DOHH2 (cell line): Measurements from ENCODE around the gene DENND4C.
"Not testable (repeated sequence)": the region's sequence is repeated elsewhere in the genome, so short reads cannot be mapped to it uniquely, and the experiment has no call there.

ENCODE experiments used
- H3F3A ChIP-seq: fragments of 200-600 bp; sonication (generic), shearing (Covaris generic); 2 replicates; pipeline ENCODE4 v1.6.0; 2016; ENCODE audit warnings: antibody characterized with exemption, mild to moderate bottlenecking; ENCODE audit not compliant: control insufficient read depth, insufficient read depth
- H3K27ac ChIP-seq: fragments of 200-600 bp; sonication (generic); 2 replicates; pipeline ENCODE4 v1.5.1; 2014; ENCODE audit warnings: low read depth, mild to moderate bottlenecking, low read length, moderate library complexity
- H3K27me3 ChIP-seq: fragments of 200-600 bp; sonication (generic); 2 replicates; pipeline ENCODE4 v1.6.1; 2014; ENCODE audit warnings: mild to moderate bottlenecking, low read length, mixed read lengths; ENCODE audit not compliant: control insufficient read depth
- H3K36me3 ChIP-seq: fragments of 200-600 bp; sonication (generic); 2 replicates; pipeline ENCODE4 v1.6.1; 2014; ENCODE audit warnings: mild to moderate bottlenecking, low read length, moderate library complexity, mixed read lengths; ENCODE audit not compliant: control insufficient read depth
- H3K4me1 ChIP-seq: fragments of 200-600 bp; sonication (generic); 2 replicates; pipeline ENCODE4 v1.6.1; 2014; ENCODE audit warnings: mild to moderate bottlenecking, low read length, mixed read lengths; ENCODE audit not compliant: control insufficient read depth
- H3K4me2 ChIP-seq: fragments of 200-600 bp; sonication (generic); 2 replicates; pipeline ENCODE4 v1.6.0; 2014; ENCODE audit warnings: mild to moderate bottlenecking, low read length, moderate library complexity
- H3K4me3 ChIP-seq: fragments of 200-600 bp; sonication (generic); 2 replicates; pipeline ENCODE4 v1.5.1; 2014; ENCODE audit warnings: mild to moderate bottlenecking, low read length, mixed read lengths
- H3K79me2 ChIP-seq: fragments of 200-600 bp; sonication (generic); 2 replicates; pipeline ENCODE4 v1.6.1; 2014; ENCODE audit warnings: mild to moderate bottlenecking, low read length, mixed read lengths; ENCODE audit not compliant: control insufficient read depth
- H3K9me2 ChIP-seq: fragments of 200-600 bp; sonication (generic); replicated peaks from 2 replicates; pipeline ENCODE4 v1.6.1; 2014; ENCODE audit warnings: mild to moderate bottlenecking, low read length, mixed read lengths; ENCODE audit not compliant: control insufficient read depth
- H3K9me3 ChIP-seq: fragments of 200-600 bp; sonication (generic); 2 replicates; pipeline ENCODE4 v1.6.1; 2014; ENCODE audit warnings: antibody characterized with exemption, low read length, mixed read lengths; ENCODE audit not compliant: control insufficient read depth, insufficient read depth
- H4K20me1 ChIP-seq: fragments of 200-600 bp; sonication (generic); 2 replicates; pipeline ENCODE4 v1.6.0; 2014; ENCODE audit warnings: low read depth, mild to moderate bottlenecking, antibody characterized with exemption, low read length, moderate library complexity; ENCODE audit not compliant: control insufficient read depth, insufficient read depth
- CTCF ChIP-seq: fragments of 200-600 bp; sonication (generic); IDR thresholded peaks from one replicate; pipeline ENCODE4 v1.5.1; 2014; ENCODE audit warnings: antibody characterized with exemption, mild to moderate bottlenecking, low read depth, low read length; ENCODE audit not compliant: poor library complexity, severe bottlenecking
- EZH2phosphoT487 ChIP-seq: fragments of 200-600 bp; sonication (generic); IDR thresholded peaks from 2 replicates; pipeline ENCODE4 v1.6.1; 2017; ENCODE audit warnings: borderline replicate concordance, mild to moderate bottlenecking, antibody characterized with exemption, low read length, moderate library complexity, mixed read lengths

The DENND4C gene

GRCh38 chr9:19410195-19410503, 179.7 kb downstream of the DENND4C start:
- H3K27ac ChIP-seq, result no peak overlapping the region
- no peaks in the 10 kb centered on the region for H3K79me2 ChIP-seq
- TF ChIP-seq EZH2phosphoT487 (no peak), CTCF (no peak)
- peaks cover 36% of the 10 kb centered on the region for H3K27me3 ChIP-seq
- H4K20me1 ChIP-seq, result no peaks in the 10 kb centered on the region
- H3K4me1 ChIP-seq, result peaks cover 13% of the 10 kb centered on the region
- H3K9me3 ChIP-seq, result no peaks in the 10 kb centered on the region
- no peaks in the 10 kb centered on the region for H3K9me2 ChIP-seq
- no peak overlapping the region for H3K4me2 ChIP-seq
- no peak overlapping the region for H3K4me3 ChIP-seq
- H3K36me3 ChIP-seq, result no peaks in the 10 kb centered on the region
- H3F3A ChIP-seq, result no peaks in the 10 kb centered on the region

- no peaks in the 10 kb centered on the region for H3K79me2 ChIP-seq
- no peak overlapping the region for H3K4me3 ChIP-seq
- H3K27ac ChIP-seq, result no peak overlapping the region
- H3K4me2 ChIP-seq, result no peak overlapping the region
- TF ChIP-seq CTCF (no peak), EZH2phosphoT487 (no peak)
- H3K36me3 ChIP-seq, result no peaks in the 10 kb centered on the region
- no peaks in the 10 kb centered on the region for H3F3A ChIP-seq
- no peaks in the 10 kb centered on the region for H4K20me1 ChIP-seq
- peaks cover 36% of the 10 kb centered on the region for H3K27me3 ChIP-seq
- H3K4me1 ChIP-seq, result peaks cover 13% of the 10 kb centered on the region
- H3K9me3 ChIP-seq, result no peaks in the 10 kb centered on the region
- no peaks in the 10 kb centered on the region for H3K9me2 ChIP-seq
Measured at GRCh38 chr9:19410594-19410993, 180.1 kb downstream of the DENND4C start.

- H3K4me2 ChIP-seq, result no peak overlapping the region
- H4K20me1 ChIP-seq, result no peaks in the 10 kb centered on the region
- H3K4me3 ChIP-seq, result no peak overlapping the region
- H3K79me2 ChIP-seq, result no peaks in the 10 kb centered on the region
- TF ChIP-seq EZH2phosphoT487 (no peak), CTCF (no peak)
- H3K27ac ChIP-seq, result no peak overlapping the region
- no peaks in the 10 kb centered on the region for H3K9me3 ChIP-seq
- H3K9me2 ChIP-seq, result no peaks in the 10 kb centered on the region
- H3K4me1 ChIP-seq, result peaks cover 13% of the 10 kb centered on the region
- no peaks in the 10 kb centered on the region for H3K36me3 ChIP-seq
- peaks cover 36% of the 10 kb centered on the region for H3K27me3 ChIP-seq
- H3F3A ChIP-seq, result no peaks in the 10 kb centered on the region
Measured at GRCh38 chr9:19411316-19411715, 180.8 kb downstream of the DENND4C start.

- not testable (repeated sequence) for H3K9me2 ChIP-seq, H3K36me3 ChIP-seq, H3F3A ChIP-seq, H3K9me3 ChIP-seq, H3K4me3 ChIP-seq, H4K20me1 ChIP-seq, H3K27ac ChIP-seq, H3K4me2 ChIP-seq, H3K79me2 ChIP-seq
- Histone ChIP-seq H3K4me1 (peaks cover 12% of the 10 kb centered on the region), H3K27me3 (peaks cover 29% of the 10 kb centered on the region)
Measured at GRCh38 chr9:19413456-19413855, 183.0 kb downstream of the DENND4C start.
